Endothelial cell of umbilical vein (primary cell): Measurements from ENCODE around the gene IL1R2.

Experiments
- EZH2 ChIP-seq: IDR thresholded peaks from 2 replicates; pipeline ENCODE4 v1.6.1; 2012; ENCODE audit warnings: borderline replicate concordance, low read depth, mild to moderate bottlenecking, moderate library complexity, low read length, inconsistent platforms; ENCODE audit not compliant: severe bottlenecking
- GATA2 ChIP-seq: IDR thresholded peaks from 2 replicates; pipeline ENCODE4 v1.7.0; 2011; ENCODE audit warnings: low read depth, mild to moderate bottlenecking, moderate library complexity, mixed read lengths, low read length; ENCODE audit not compliant: insufficient read length, insufficient read depth
- MYC ChIP-seq: IDR thresholded peaks from one replicate; pipeline ENCODE4 v1.6.1; 2011; ENCODE audit warnings: mild to moderate bottlenecking, low read depth, low read length
- POLR2A ChIP-seq: IDR thresholded peaks from 2 replicates; pipeline ENCODE4 v1.6.1; 2012; ENCODE audit warnings: low read depth, mild to moderate bottlenecking, control low read depth, low read length
- POLR2AphosphoS5 ChIP-seq: IDR thresholded peaks from 2 replicates; pipeline ENCODE4 v1.6.1; 2012; ENCODE audit warnings: low read depth, mild to moderate bottlenecking, control low read depth, low read length, moderate library complexity; ENCODE audit not compliant: insufficient read depth
- TF ChIP-seq, protein P1 (sequence below), 2 donors: IDR thresholded peaks; 1 replicate in 1 of 2; 2 replicates in 1 of 2; pipeline ENCODE4 v1.5.1; 2011; ENCODE audit warnings: low read length in 2 of 2, mild to moderate bottlenecking in 2 of 2, moderate library complexity in 2 of 2, control low read depth in 1 of 2, inconsistent platforms in 1 of 2, low read depth in 1 of 2; ENCODE audit not compliant: insufficient read depth in 1 of 2; ENCODE audit errors: extremely low read depth in 1 of 2

DNA sequence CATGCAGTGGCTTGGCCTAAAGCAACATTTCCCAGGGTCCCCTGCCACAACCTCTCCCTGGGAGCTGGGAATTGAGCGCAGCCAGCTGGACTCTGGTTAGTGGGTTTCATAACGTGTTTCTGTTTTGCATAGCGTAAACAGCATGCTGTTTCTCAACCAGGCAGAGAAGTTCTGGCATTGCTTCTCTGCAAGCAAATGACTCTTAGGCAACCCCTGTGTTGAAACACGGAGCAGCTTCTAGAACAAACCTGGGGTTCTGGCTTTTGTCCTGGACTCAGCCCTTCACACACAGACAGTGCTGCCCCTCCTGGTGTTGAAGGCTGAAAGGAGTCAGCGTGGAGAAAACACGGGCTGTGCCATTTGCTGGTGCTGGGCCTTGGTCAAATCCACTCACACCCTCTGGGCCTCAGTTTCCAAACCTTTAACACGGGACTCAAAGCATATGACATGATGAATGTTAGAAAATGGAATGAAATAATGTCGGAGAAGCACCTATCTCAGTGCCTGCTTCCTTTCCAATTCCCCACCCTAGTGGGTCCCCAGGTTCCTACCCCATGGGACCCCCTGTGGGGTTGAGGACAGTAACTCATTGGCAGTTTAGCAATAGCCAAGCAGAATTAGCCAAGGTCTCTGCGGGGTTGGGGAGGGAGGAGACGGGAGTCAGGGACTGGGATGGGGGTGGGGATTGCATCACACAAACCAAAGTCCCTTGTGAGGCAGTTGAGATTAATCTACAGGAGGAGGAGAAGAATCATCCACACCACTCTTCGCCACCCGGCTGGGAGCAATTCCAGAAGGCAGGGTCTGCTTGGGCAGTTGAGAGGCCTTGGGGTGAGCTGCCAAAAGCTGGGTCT lies 30.2 kb upstream of the IL1R2 start:
- TF ChIP-seq, protein P1, sequence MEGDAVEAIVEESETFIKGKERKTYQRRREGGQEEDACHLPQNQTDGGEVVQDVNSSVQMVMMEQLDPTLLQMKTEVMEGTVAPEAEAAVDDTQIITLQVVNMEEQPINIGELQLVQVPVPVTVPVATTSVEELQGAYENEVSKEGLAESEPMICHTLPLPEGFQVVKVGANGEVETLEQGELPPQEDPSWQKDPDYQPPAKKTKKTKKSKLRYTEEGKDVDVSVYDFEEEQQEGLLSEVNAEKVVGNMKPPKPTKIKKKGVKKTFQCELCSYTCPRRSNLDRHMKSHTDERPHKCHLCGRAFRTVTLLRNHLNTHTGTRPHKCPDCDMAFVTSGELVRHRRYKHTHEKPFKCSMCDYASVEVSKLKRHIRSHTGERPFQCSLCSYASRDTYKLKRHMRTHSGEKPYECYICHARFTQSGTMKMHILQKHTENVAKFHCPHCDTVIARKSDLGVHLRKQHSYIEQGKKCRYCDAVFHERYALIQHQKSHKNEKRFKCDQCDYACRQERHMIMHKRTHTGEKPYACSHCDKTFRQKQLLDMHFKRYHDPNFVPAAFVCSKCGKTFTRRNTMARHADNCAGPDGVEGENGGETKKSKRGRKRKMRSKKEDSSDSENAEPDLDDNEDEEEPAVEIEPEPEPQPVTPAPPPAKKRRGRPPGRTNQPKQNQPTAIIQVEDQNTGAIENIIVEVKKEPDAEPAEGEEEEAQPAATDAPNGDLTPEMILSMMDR (IDR thresholded peaks at IDR 0.05; ENCODE audit: extremely low read depth in 1 of 2, insufficient read depth in 1 of 2, low read depth in 1 of 2, low read length in 2 of 2): no peak
- no peak for TF ChIP-seq EZH2
- no peak for TF ChIP-seq POLR2AphosphoS5
- TF ChIP-seq POLR2A: no peak
- TF ChIP-seq GATA2: no peak
- no peak for TF ChIP-seq MYC
